Mesenchymal stem cell (in vitro differentiated cells and primary cell): Measurements from ENCODE around the gene MDC1.

Source experiments
- DNase-seq: peaks from one replicate; pipeline ENCODE4 v3.0.0-alpha.2; 2013
- H2AFZ ChIP-seq: one replicate; pipeline ENCODE4 v1.6.1; 2013; ENCODE audit warnings: low read depth, mild to moderate bottlenecking, control low read depth, inconsistent platforms, low read length, moderate library complexity
- H2AK5ac ChIP-seq: 2 replicates; pipeline ENCODE4 v1.6.1; 2013; ENCODE audit warnings: low read length, moderate library complexity, mild to moderate bottlenecking, inconsistent platforms; ENCODE audit not compliant: severe bottlenecking
- H2BK120ac ChIP-seq: one replicate; pipeline ENCODE4 v1.6.1; 2013; ENCODE audit warnings: low read depth, mild to moderate bottlenecking, inconsistent platforms, low read length, moderate library complexity
- H2BK12ac ChIP-seq, 2 experiments: one replicate each; pipeline ENCODE4 v1.6.1; 2013; ENCODE audit warnings: inconsistent platforms in 2 of 2, low read length in 2 of 2, mild to moderate bottlenecking in 2 of 2, moderate library complexity in 2 of 2, control low read depth in 1 of 2
- H2BK15ac ChIP-seq: one replicate; pipeline ENCODE4 v1.6.1; 2013; ENCODE audit warnings: mild to moderate bottlenecking, low read depth, inconsistent platforms; ENCODE audit not compliant: poor library complexity, severe bottlenecking
- H2BK5ac ChIP-seq: 2 replicates; pipeline ENCODE4 v1.6.1; 2013; ENCODE audit warnings: low read depth, mild to moderate bottlenecking, low read length, control low read depth, inconsistent platforms; ENCODE audit not compliant: poor library complexity, severe bottlenecking
- H3K14ac ChIP-seq, 2 experiments: one replicate each; pipeline ENCODE4 v1.6.1; 2013; ENCODE audit warnings: inconsistent platforms in 2 of 2, low read length in 2 of 2, control low read depth in 1 of 2, mild to moderate bottlenecking in 1 of 2, moderate library complexity in 1 of 2
- H3K18ac ChIP-seq, 2 experiments: one replicate each; pipeline ENCODE4 v1.6.1; 2013; ENCODE audit warnings: inconsistent platforms in 2 of 2, low read length in 2 of 2, control low read depth in 1 of 2, low read depth in 1 of 2, mild to moderate bottlenecking in 1 of 2
- H3K23ac ChIP-seq, 2 experiments: one replicate each; pipeline ENCODE4 v1.6.1; 2013; ENCODE audit warnings: inconsistent platforms in 2 of 2, low read length in 2 of 2, mild to moderate bottlenecking in 2 of 2, moderate library complexity in 2 of 2, control low read depth in 1 of 2
- H3K27ac ChIP-seq: 2 replicates; pipeline ENCODE4 v1.5.1; 2013; ENCODE audit warnings: mild to moderate bottlenecking, moderate library complexity, low read length, control low read depth, inconsistent platforms; ENCODE audit not compliant: poor library complexity, severe bottlenecking
- H3K27me3 ChIP-seq, 2 experiments: 2 replicates each; pipeline versions ENCODE4 v1.6.1 to v1.7.0; 2013; ENCODE audit warnings: low read length in 2 of 2, mild to moderate bottlenecking in 2 of 2, moderate library complexity in 2 of 2, control low read depth in 1 of 2, inconsistent platforms in 1 of 2; ENCODE audit not compliant: control insufficient read depth in 1 of 2, insufficient read depth in 1 of 2
- H3K36me3 ChIP-seq, 2 experiments: 2 replicates each; pipeline versions ENCODE4 v1.6.1 to v1.7.0; 2013; ENCODE audit warnings: low read length in 2 of 2, control low read depth in 1 of 2, inconsistent platforms in 1 of 2, low read depth in 1 of 2, mild to moderate bottlenecking in 1 of 2; ENCODE audit not compliant: insufficient read depth in 2 of 2, control insufficient read depth in 1 of 2
- H3K4ac ChIP-seq, 2 experiments: one replicate each; pipeline ENCODE4 v1.6.1; 2013; ENCODE audit warnings: inconsistent platforms in 2 of 2, low read length in 2 of 2, mild to moderate bottlenecking in 2 of 2, moderate library complexity in 2 of 2, control low read depth in 1 of 2, low read depth in 1 of 2
- H3K4me1 ChIP-seq: 2 replicates; pipeline ENCODE4 v1.6.1; 2013; ENCODE audit warnings: low read depth, low read length, control low read depth; ENCODE audit not compliant: control insufficient read depth, insufficient read depth
- H3K4me2 ChIP-seq: 2 replicates; pipeline ENCODE4 v1.6.1; 2013; ENCODE audit warnings: low read length, mild to moderate bottlenecking, inconsistent platforms; ENCODE audit not compliant: poor library complexity, severe bottlenecking
- H3K4me3 ChIP-seq, 2 experiments: 2 replicates each; pipeline versions ENCODE4 v1.5.1 to v1.7.0; 2013; ENCODE audit warnings: low read length in 2 of 2, mild to moderate bottlenecking in 2 of 2, control low read depth in 1 of 2, low read depth in 1 of 2; ENCODE audit not compliant: insufficient read depth in 1 of 2
- H3K79me1 ChIP-seq: replicated peaks from 2 replicates; pipeline ENCODE4 v1.6.1; 2013; ENCODE audit warnings: mild to moderate bottlenecking, control low read depth, low read length, inconsistent platforms; ENCODE audit not compliant: poor library complexity, severe bottlenecking
- H3K9ac ChIP-seq: 2 replicates; pipeline ENCODE4 v1.7.0; 2013; ENCODE audit warnings: mild to moderate bottlenecking, low read length, moderate library complexity
- H3K9me3 ChIP-seq: 2 replicates; pipeline ENCODE4 v1.7.0; 2013; ENCODE audit warnings: mild to moderate bottlenecking, low read length; ENCODE audit not compliant: control insufficient read depth
- H4K8ac ChIP-seq: one replicate; pipeline ENCODE4 v1.6.1; 2013; ENCODE audit warnings: inconsistent platforms, mild to moderate bottlenecking, low read length, moderate library complexity
- H4K91ac ChIP-seq: one replicate; pipeline ENCODE4 v1.6.1; 2013; ENCODE audit warnings: mild to moderate bottlenecking, low read length, inconsistent platforms
- WGBS: methylation state at CpG from one replicate; pipeline ENCODE4 v1.1.7; 2013; ENCODE audit warnings: mixed read lengths; 5-methylcytosine and 5-hydroxymethylcytosine counted together

The MDC1 gene

GRCh38 chr6:30688569-30688968 lies 28.5 kb downstream of the MDC1 start:
- peak overlapping the region in 1 of 2 experiments; percentile 75 for H2BK12ac ChIP-seq
- no peak overlapping the region for H4K91ac ChIP-seq
- H2AFZ ChIP-seq = no peak overlapping the region
- H3K27me3 ChIP-seq = no peaks in the 10 kb centered on the region
- H3K18ac ChIP-seq = peak overlapping the region; percentile 54 to 96
- no peak overlapping the region for H2BK5ac ChIP-seq
- 88% methylated on average over 6 of the region's 9 CpGs for WGBS
- H3K9ac ChIP-seq = peak overlapping the region; percentile 95
- no peak overlapping the region for H3K27ac ChIP-seq
- H3K14ac ChIP-seq = peak overlapping the region in 1 of 2 experiments; percentile 78
- H3K4ac ChIP-seq = peak overlapping the region; percentile 37 to 82
- no peak overlapping the region for H3K23ac ChIP-seq
- peaks cover 8 to 19% of the 10 kb centered on the region in 2 experiments for H3K36me3 ChIP-seq
- H3K9me3 ChIP-seq = no peaks in the 10 kb centered on the region
- peaks cover 2% of the 10 kb centered on the region for H3K79me1 ChIP-seq
- H3K4me1 ChIP-seq = peaks cover 27% of the 10 kb centered on the region
- peak overlapping the region; percentile 4 for H2AK5ac ChIP-seq
- peak overlapping the region; percentile 24 for H2BK120ac ChIP-seq
- H3K4me2 ChIP-seq = peak overlapping the region; percentile 80
- no peak overlapping the region for H2BK15ac ChIP-seq
- no peak for DNase-seq
- peak overlapping the region in 1 of 2 experiments; percentile 93 for H3K4me3 ChIP-seq
- no peak overlapping the region for H4K8ac ChIP-seq

- H3K79me1 ChIP-seq = peaks cover 2% of the 10 kb centered on the region
- peak overlapping the region in 1 of 2 experiments; percentile 70 for H2BK12ac ChIP-seq
- peak overlapping the region; percentile 95 for H3K9ac ChIP-seq
- H3K4me2 ChIP-seq = peak overlapping the region; percentile 80
- peak overlapping the region; percentile 97 for H2BK120ac ChIP-seq
- peak overlapping the region; percentile 90 for H4K91ac ChIP-seq
- H2BK5ac ChIP-seq = peak overlapping the region; percentile 90
- no peak overlapping the region for H2AFZ ChIP-seq
- H3K4me3 ChIP-seq = peak overlapping the region; percentile 83 to 93
- H3K9me3 ChIP-seq = no peaks in the 10 kb centered on the region
- H3K27me3 ChIP-seq = no peaks in the 10 kb centered on the region
- H3K27ac ChIP-seq = peak overlapping the region; percentile 99
- peak overlapping the region; percentile 97 for H2BK15ac ChIP-seq
- peak; percentile 59 for DNase-seq
- peaks cover 15 to 24% of the 10 kb centered on the region in 2 experiments for H3K36me3 ChIP-seq
- peak overlapping the region in 1 of 2 experiments; percentile 97 for H3K14ac ChIP-seq
- peak overlapping the region; percentile 2 for H4K8ac ChIP-seq
- peaks cover 27% of the 10 kb centered on the region for H3K4me1 ChIP-seq
- H3K4ac ChIP-seq = peak overlapping the region; percentile 72 to 82
- 15% methylated on average over 19 of the region's 22 CpGs for WGBS
- H3K23ac ChIP-seq = no peak overlapping the region
- H3K18ac ChIP-seq = peak overlapping the region; percentile 96 to 98
- peak overlapping the region; percentile 4 for H2AK5ac ChIP-seq
Observed at GRCh38 chr6:30687659-30688431, 29.2 kb downstream of the MDC1 start.

GRCh38 chr6:30686908-30687658 lies 30.0 kb downstream of the MDC1 start:
- Histone ChIP-seq H3K36me3 (peaks cover 17 to 24% of the 10 kb centered on the region in 2 experiments), H2AK5ac (peak overlapping the region; percentile 76), H4K8ac (peak overlapping the region; percentile 92), H3K27ac (peak overlapping the region; percentile 99), H4K91ac (peak overlapping the region; percentile 96), H3K4me3 (peak overlapping the region; percentile 83 to 93), H3K4me1 (peaks cover 29% of the 10 kb centered on the region), H2AFZ (peak overlapping the region; percentile 10), H3K14ac (peak overlapping the region in 1 of 2 experiments; percentile 94), H3K79me1 (peaks cover 2% of the 10 kb centered on the region), H3K27me3 (no peaks in the 10 kb centered on the region), H3K9me3 (no peaks in the 10 kb centered on the region), H3K18ac (peak overlapping the region; percentile 98), H2BK120ac (peak overlapping the region; percentile 97), H3K4ac (peak overlapping the region; percentile 92 to 99), H3K23ac (peak overlapping the region in 1 of 2 experiments; percentile 95), H2BK15ac (peak overlapping the region; percentile 97), H2BK5ac (peak overlapping the region; percentile 97), H2BK12ac (peak overlapping the region; percentile 64 to 90), H3K9ac (peak overlapping the region; percentile 95), H3K4me2 (peak overlapping the region; percentile 82)
- under 1% methylated on average over 27 of the region's 52 CpGs for WGBS
- DNase-seq = peak; percentile 96
